SK-N-SH treated with all-trans-retinoic acid at 6 μM for 48 hours (cell line): ENCODE data around the gene SH3BGRL2.

Experiments
- ZFP30 ChIP-seq: fragments of 450-650 bp; formaldehyde crosslinking; IDR thresholded peaks from 2 replicates; pipeline ENCODE4 v1.5.0; 2022; ENCODE audit warnings: mild to moderate bottlenecking, moderate library complexity
- ZNF70 ChIP-seq: fragments of 450-650 bp; formaldehyde crosslinking; IDR thresholded peaks from 2 replicates; pipeline ENCODE4 v1.5.0; 2020; ENCODE audit warnings: mild to moderate bottlenecking, moderate library complexity
- TF ChIP-seq, protein P1 (sequence below): fragments of 250-450 bp; sonication (Bioruptor Pico); IDR thresholded peaks from 2 replicates; pipeline ENCODE4 v1.5.1; 2020; ENCODE audit warnings: low read depth, mild to moderate bottlenecking, moderate library complexity

DNA sequence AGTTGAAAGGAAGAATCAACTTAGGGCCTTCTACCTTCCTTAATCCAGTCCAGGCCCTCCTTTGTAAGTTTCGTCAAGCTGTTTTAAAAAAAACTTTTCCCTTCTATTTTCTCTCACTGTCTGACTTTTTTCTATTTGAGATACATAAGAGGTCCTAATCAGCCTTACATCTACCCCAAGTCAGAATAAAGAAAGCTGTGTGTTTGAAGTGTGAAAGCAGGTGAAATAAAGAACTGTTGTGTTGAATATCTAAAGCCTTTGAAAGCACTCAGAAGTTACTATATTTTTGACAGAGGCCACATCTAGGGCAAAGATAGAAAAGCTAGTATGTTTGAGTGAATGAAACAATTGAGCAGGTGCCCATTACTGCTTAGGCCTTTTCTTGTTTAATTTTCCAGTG is 35.5 kb downstream of the SH3BGRL2 start:
- no peak for TF ChIP-seq ZFP30 (CRISPR knock-in tag)
- no peak for TF ChIP-seq ZNF70 (CRISPR knock-in tag)
- TF ChIP-seq, protein P1, sequence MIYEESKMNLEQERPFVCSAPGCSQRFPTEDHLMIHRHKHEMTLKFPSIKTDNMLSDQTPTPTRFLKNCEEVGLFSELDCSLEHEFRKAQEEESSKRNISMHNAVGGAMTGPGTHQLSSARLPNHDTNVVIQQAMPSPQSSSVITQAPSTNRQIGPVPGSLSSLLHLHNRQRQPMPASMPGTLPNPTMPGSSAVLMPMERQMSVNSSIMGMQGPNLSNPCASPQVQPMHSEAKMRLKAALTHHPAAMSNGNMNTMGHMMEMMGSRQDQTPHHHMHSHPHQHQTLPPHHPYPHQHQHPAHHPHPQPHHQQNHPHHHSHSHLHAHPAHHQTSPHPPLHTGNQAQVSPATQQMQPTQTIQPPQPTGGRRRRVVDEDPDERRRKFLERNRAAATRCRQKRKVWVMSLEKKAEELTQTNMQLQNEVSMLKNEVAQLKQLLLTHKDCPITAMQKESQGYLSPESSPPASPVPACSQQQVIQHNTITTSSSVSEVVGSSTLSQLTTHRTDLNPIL = no peak
